Spleen (tissue), 7 donors: Measurements from ENCODE around the gene SENP3.

ENCODE experiments used
- POLR2A ChIP-seq, 3 donors: fragments of 450-650 bp; IDR thresholded peaks; one replicate each; pipeline ENCODE4 v1.5.1; 2017; ENCODE audit warnings: antibody characterized with exemption in 3 of 3, mild to moderate bottlenecking in 1 of 3
- TF ChIP-seq, protein P1 (sequence below), 11 experiments: fragments of 200-600 bp in 7 of 11; fragments of 450-650 bp in 4 of 11; sonication (generic) in 4 of 11; IDR thresholded peaks in 8 of 11; conservative IDR thresholded peaks in 3 of 11; 1 replicate in 7 of 11; 2 replicates in 4 of 11; pipeline versions ENCODE4 v1.4.0 to v1.8.0; 2016 to 2021; ENCODE audit warnings: antibody characterized with exemption in 11 of 11, inconsistent platforms in 4 of 11, mild to moderate bottlenecking in 1 of 11
- donor health status: DM: no; HTN: no; CAD: no; lungs with moderate emphysema.
- donor health status: DM: no; HTN: no; CAD: no.
- donor health status: DM: no; HTN: no; CAD: no.

- TF ChIP-seq, protein P1, sequence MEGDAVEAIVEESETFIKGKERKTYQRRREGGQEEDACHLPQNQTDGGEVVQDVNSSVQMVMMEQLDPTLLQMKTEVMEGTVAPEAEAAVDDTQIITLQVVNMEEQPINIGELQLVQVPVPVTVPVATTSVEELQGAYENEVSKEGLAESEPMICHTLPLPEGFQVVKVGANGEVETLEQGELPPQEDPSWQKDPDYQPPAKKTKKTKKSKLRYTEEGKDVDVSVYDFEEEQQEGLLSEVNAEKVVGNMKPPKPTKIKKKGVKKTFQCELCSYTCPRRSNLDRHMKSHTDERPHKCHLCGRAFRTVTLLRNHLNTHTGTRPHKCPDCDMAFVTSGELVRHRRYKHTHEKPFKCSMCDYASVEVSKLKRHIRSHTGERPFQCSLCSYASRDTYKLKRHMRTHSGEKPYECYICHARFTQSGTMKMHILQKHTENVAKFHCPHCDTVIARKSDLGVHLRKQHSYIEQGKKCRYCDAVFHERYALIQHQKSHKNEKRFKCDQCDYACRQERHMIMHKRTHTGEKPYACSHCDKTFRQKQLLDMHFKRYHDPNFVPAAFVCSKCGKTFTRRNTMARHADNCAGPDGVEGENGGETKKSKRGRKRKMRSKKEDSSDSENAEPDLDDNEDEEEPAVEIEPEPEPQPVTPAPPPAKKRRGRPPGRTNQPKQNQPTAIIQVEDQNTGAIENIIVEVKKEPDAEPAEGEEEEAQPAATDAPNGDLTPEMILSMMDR (IDR thresholded peaks at IDR 0.05 in 8 of 11, conservative IDR thresholded peaks at IDR 0.05 in 3 of 11), result no peak
- no peak for TF ChIP-seq POLR2A (IDR thresholded peaks at IDR 0.05)
These were observed 31.6 kb downstream of the SENP3 start for GRCh38 chr17:7593296-7593695.
